HepG2 (cell line): ENCODE measurements around the gene NCMAP. TPM values are rescaled to one million over a fixed set of nuclear protein-coding genes. Genes with fewer than 3 reads are reported as not detected.

ENCODE experiments used
- DNMT1 ChIP-seq: sonication (generic); formaldehyde crosslinking; IDR thresholded peaks from 2 replicates; pipeline ENCODE4 v1.5.1; 2020; ENCODE audit warnings: mild to moderate bottlenecking, missing genetic modification reagents
- FOXO1 ChIP-seq: sonication (generic); formaldehyde crosslinking; IDR thresholded peaks from 2 replicates; pipeline ENCODE4 v1.4.0; 2020; ENCODE audit warnings: missing genetic modification reagents
- HDAC2 ChIP-seq: sonication (generic); formaldehyde crosslinking; IDR thresholded peaks from 2 replicates; pipeline ENCODE4 v1.4.0; 2020; ENCODE audit warnings: missing genetic modification reagents
- KAT7 ChIP-seq: IDR thresholded peaks from 2 replicates; pipeline ENCODE4 v1.6.1; 2018; ENCODE audit warnings: borderline replicate concordance, missing compliant biosample characterization
- KAT8 ChIP-seq: IDR thresholded peaks from 2 replicates; pipeline ENCODE4 v1.6.1; 2016; ENCODE audit warnings: missing genetic modification reagents, missing compliant biosample characterization
- KDM3A ChIP-seq: IDR thresholded peaks from 2 replicates; pipeline ENCODE4 v1.6.1; 2018; ENCODE audit warnings: low read depth, missing compliant biosample characterization
- RFX1 ChIP-seq: fragments of 450-650 bp; IDR thresholded peaks from 2 replicates; pipeline ENCODE4 v1.6.1; 2017
- SMAD1 ChIP-seq: sonication (generic); formaldehyde crosslinking; IDR thresholded peaks from 2 replicates; pipeline ENCODE4 v1.4.0; 2020; ENCODE audit warnings: missing genetic modification reagents, low read depth, mild to moderate bottlenecking, borderline replicate concordance
- SMAD3 ChIP-seq: sonication (generic); formaldehyde crosslinking; IDR thresholded peaks from 2 replicates; pipeline ENCODE4 v1.4.0; 2020; ENCODE audit warnings: missing genetic modification reagents
- SMYD3 ChIP-seq: sonication (generic); formaldehyde crosslinking; IDR thresholded peaks from 2 replicates; pipeline ENCODE4 v1.8.1; 2023; ENCODE audit warnings: mild to moderate bottlenecking, missing genetic modification reagents
- ZMYM4 ChIP-seq: sonication (generic); formaldehyde crosslinking; IDR thresholded peaks from 2 replicates; pipeline ENCODE4 v1.8.1; 2023; ENCODE audit warnings: mild to moderate bottlenecking, missing genetic modification reagents
- ZNF354B ChIP-seq: sonication (generic); formaldehyde crosslinking; IDR thresholded peaks from 2 replicates; pipeline ENCODE4 v1.8.0; 2022; ENCODE audit warnings: mild to moderate bottlenecking, missing genetic modification reagents
- ZNF850 ChIP-seq: sonication (generic); formaldehyde crosslinking; conservative IDR thresholded peaks from 2 replicates; pipeline ENCODE4 v1.9.0; 2021; ENCODE audit warnings: mild to moderate bottlenecking, missing genetic modification reagents
- polyA plus RNA-seq, 8 experiments: library from polyadenylated mRNA; depleted of rRNA in 3 of 8; stranded (reverse) in 7 of 8; unstranded in 1 of 8; fragments of >200 nt; fragmentation: Illumina TruSeq in 4 of 8; extraction: Trizol in 4 of 8; gene quantifications; 2 replicates each; pipeline versions ENCODE4 v1.2.1 to v1.2.3, GENCODE V29; 2011 to 2016; ENCODE audit warnings: low read depth in 4 of 8, missing spikeins in 1 of 8, mixed read lengths in 1 of 8; ENCODE audit not compliant: insufficient read depth in 1 of 8
- total RNA-seq, 5 experiments: library from RNA; depleted of rRNA; stranded (reverse); fragments of >200 nt; fragmentation: Illumina TruSeq; extraction: Trizol; gene quantifications; 2 replicates each; pipeline ENCODE4 v1.2.3, GENCODE V29; 2016; ENCODE audit warnings: low read depth in 1 of 5
- TF ChIP-seq, protein P1 (sequence below): sonication (generic); formaldehyde crosslinking; IDR thresholded peaks from 2 replicates; pipeline ENCODE4; 2020; ENCODE audit warnings: missing genetic modification reagents, mild to moderate bottlenecking, borderline replicate concordance
- TF ChIP-seq, protein P2 (sequence below): sonication (generic); formaldehyde crosslinking; IDR thresholded peaks from 2 replicates; pipeline ENCODE4 v1.5.0; 2020; ENCODE audit warnings: mild to moderate bottlenecking, missing genetic modification reagents
- TF ChIP-seq, protein P3 (sequence below): sonication (generic); formaldehyde crosslinking; IDR thresholded peaks from 2 replicates; pipeline ENCODE4 v1.5.0; 2020; ENCODE audit warnings: mild to moderate bottlenecking, missing genetic modification reagents
- TF ChIP-seq, protein P4 (sequence below): sonication (generic); formaldehyde crosslinking; IDR thresholded peaks from 2 replicates; pipeline ENCODE4 v1.5.1; 2020; ENCODE audit warnings: missing genetic modification reagents, mild to moderate bottlenecking, borderline replicate concordance
- TF ChIP-seq, protein P5 (sequence below): sonication (generic); formaldehyde crosslinking; IDR thresholded peaks from 2 replicates; pipeline ENCODE4 v1.4.0; 2020; ENCODE audit warnings: missing genetic modification reagents

Gene NCMAP
- total and polyA plus RNA-seq, 2 of the 13 experiments (the other 11 are each of a cell fraction or from before 2014, with no cell fraction given), result 2.7 to 20.0 TPM

DNA sequence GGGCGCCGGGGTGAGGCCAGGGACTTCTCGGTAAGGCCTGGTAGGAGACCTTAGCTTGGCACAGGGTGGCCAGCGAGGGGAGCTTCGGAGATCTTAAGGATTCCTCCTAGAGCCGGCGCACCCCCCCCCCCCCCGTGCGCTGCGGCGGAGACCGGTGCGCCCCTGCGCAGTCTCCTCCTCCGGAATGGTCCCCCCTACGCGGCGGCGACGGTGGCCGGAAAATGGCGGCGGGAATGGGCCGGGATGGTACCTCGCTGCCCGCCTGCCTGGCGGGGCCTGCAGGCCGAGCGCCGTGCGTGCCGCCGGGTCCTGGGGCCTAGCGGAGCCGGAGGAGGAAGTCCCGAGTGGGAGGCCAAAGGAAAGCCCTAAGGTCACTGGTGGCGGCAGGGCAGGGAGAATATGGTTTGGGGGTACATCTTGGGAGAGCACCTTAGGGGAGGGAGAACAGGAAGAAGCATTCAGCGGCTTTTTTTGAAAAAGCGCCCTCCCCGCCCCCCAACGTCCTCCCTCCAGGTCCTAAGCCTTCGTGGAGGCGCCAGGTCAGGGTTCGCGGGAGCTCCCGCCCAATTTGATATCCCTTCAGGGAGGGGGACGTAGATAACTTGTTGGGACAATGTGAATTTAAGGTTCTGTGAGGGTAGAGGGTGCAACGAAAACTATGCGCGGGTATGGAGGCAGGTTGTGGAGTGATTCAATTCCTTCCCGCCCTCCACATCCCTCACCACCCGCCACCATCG, 87.6 kb downstream of the NCMAP start (continued):
- TF ChIP-seq, protein P1, sequence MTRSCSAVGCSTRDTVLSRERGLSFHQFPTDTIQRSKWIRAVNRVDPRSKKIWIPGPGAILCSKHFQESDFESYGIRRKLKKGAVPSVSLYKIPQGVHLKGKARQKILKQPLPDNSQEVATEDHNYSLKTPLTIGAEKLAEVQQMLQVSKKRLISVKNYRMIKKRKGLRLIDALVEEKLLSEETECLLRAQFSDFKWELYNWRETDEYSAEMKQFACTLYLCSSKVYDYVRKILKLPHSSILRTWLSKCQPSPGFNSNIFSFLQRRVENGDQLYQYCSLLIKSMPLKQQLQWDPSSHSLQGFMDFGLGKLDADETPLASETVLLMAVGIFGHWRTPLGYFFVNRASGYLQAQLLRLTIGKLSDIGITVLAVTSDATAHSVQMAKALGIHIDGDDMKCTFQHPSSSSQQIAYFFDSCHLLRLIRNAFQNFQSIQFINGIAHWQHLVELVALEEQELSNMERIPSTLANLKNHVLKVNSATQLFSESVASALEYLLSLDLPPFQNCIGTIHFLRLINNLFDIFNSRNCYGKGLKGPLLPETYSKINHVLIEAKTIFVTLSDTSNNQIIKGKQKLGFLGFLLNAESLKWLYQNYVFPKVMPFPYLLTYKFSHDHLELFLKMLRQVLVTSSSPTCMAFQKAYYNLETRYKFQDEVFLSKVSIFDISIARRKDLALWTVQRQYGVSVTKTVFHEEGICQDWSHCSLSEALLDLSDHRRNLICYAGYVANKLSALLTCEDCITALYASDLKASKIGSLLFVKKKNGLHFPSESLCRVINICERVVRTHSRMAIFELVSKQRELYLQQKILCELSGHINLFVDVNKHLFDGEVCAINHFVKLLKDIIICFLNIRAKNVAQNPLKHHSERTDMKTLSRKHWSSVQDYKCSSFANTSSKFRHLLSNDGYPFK (CRISPR knock-in tag), result peak; percentile 40; the same call in 1 of the 2 replicates
- TF ChIP-seq SMAD1 (CRISPR knock-in tag) (no peak), SMYD3 (CRISPR knock-in tag) (no peak), ZMYM4 (CRISPR knock-in tag) (no peak), ZNF850 (CRISPR knock-in tag) (no peak), KDM3A (CRISPR knock-in tag) (no peak; the same call in 1 of the 2 replicates), ZNF354B (CRISPR knock-in tag) (no peak), HDAC2 (CRISPR knock-in tag) (no peak), FOXO1 (CRISPR knock-in tag) (no peak; the same call in 1 of the 2 replicates), KAT8 (CRISPR knock-in tag) (no peak), DNMT1 (CRISPR knock-in tag) (peak; percentile 9; the same call in 1 of the 2 replicates), KAT7 (0 out of 2 replicates have a peak, but pooled peaks have one; percentile 27), SMAD3 (CRISPR knock-in tag) (no peak), RFX1 (no peak)
- TF ChIP-seq, protein P2, sequence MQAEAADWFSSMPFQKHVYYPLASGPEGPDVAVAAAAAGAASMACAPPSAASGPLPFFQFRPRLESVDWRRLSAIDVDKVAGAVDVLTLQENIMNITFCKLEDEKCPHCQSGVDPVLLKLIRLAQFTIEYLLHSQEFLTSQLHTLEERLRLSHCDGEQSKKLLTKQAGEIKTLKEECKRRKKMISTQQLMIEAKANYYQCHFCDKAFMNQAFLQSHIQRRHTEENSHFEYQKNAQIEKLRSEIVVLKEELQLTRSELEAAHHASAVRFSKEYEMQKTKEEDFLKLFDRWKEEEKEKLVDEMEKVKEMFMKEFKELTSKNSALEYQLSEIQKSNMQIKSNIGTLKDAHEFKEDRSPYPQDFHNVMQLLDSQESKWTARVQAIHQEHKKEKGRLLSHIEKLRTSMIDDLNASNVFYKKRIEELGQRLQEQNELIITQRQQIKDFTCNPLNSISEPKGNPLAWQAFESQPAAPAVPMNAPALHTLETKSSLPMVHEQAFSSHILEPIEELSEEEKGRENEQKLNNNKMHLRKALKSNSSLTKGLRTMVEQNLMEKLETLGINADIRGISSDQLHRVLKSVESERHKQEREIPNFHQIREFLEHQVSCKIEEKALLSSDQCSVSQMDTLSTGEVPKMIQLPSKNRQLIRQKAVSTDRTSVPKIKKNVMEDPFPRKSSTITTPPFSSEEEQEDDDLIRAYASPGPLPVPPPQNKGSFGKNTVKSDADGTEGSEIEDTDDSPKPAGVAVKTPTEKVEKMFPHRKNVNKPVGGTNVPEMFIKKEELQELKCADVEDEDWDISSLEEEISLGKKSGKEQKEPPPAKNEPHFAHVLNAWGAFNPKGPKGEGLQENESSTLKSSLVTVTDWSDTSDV (CRISPR knock-in tag), result no peak
- TF ChIP-seq, protein P3, sequence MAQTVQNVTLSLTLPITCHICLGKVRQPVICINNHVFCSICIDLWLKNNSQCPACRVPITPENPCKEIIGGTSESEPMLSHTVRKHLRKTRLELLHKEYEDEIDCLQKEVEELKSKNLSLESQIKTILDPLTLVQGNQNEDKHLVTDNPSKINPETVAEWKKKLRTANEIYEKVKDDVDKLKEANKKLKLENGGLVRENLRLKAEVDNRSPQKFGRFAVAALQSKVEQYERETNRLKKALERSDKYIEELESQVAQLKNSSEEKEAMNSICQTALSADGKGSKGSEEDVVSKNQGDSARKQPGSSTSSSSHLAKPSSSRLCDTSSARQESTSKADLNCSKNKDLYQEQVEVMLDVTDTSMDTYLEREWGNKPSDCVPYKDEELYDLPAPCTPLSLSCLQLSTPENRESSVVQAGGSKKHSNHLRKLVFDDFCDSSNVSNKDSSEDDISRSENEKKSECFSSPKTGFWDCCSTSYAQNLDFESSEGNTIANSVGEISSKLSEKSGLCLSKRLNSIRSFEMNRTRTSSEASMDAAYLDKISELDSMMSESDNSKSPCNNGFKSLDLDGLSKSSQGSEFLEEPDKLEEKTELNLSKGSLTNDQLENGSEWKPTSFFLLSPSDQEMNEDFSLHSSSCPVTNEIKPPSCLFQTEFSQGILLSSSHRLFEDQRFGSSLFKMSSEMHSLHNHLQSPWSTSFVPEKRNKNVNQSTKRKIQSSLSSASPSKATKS (CRISPR knock-in tag), result no peak
- TF ChIP-seq, protein P4, sequence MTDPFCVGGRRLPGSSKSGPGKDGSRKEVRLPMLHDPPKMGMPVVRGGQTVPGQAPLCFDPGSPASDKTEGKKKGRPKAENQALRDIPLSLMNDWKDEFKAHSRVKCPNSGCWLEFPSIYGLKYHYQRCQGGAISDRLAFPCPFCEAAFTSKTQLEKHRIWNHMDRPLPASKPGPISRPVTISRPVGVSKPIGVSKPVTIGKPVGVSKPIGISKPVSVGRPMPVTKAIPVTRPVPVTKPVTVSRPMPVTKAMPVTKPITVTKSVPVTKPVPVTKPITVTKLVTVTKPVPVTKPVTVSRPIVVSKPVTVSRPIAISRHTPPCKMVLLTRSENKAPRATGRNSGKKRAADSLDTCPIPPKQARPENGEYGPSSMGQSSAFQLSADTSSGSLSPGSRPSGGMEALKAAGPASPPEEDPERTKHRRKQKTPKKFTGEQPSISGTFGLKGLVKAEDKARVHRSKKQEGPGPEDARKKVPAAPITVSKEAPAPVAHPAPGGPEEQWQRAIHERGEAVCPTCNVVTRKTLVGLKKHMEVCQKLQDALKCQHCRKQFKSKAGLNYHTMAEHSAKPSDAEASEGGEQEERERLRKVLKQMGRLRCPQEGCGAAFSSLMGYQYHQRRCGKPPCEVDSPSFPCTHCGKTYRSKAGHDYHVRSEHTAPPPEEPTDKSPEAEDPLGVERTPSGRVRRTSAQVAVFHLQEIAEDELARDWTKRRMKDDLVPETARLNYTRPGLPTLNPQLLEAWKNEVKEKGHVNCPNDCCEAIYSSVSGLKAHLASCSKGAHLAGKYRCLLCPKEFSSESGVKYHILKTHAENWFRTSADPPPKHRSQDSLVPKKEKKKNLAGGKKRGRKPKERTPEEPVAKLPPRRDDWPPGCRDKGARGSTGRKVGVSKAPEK (CRISPR knock-in tag), result no peak
- TF ChIP-seq, protein P5, sequence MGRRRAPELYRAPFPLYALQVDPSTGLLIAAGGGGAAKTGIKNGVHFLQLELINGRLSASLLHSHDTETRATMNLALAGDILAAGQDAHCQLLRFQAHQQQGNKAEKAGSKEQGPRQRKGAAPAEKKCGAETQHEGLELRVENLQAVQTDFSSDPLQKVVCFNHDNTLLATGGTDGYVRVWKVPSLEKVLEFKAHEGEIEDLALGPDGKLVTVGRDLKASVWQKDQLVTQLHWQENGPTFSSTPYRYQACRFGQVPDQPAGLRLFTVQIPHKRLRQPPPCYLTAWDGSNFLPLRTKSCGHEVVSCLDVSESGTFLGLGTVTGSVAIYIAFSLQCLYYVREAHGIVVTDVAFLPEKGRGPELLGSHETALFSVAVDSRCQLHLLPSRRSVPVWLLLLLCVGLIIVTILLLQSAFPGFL (CRISPR knock-in tag), result no peak
